Naive thymus-derived CD8-positive, alpha-beta T cell (primary cell): ENCODE results near the gene ZNF254. TPM values are rescaled to one million over a fixed set of nuclear protein-coding genes. Genes with fewer than 3 reads are reported as not detected.
A peak's percentile ranks its signal among the peaks of the same experiment; 100 is the strongest.
"Not testable (repeated sequence)": the region's sequence is repeated elsewhere in the genome, so short reads cannot be mapped to it uniquely, and the experiment has no call there.

Experiments used
- ATAC-seq, 2 donors: fragments of 150-1000 bp; cut with Tn5 transposase in 1 of 2; sonication (Bioruptor Pico), chemical (Tn5 transposase) in 1 of 2; 1 replicate in 1 of 2; 2 replicates in 1 of 2; pipeline ENCODE4 v1.10.0; 2021; ENCODE audit warnings: mild to moderate bottlenecking in 2 of 2, moderate library complexity in 2 of 2
- POLR2A ChIA-PET: fragments of 350-600 bp; sonication (Branson Sonifier 250); formaldehyde crosslinking; loops from one replicate; lab custom pipeline; 2021; ENCODE audit warnings: antibody characterized with exemption; lab: Charles Lee
- DNase-seq, 10 donors: peaks; one replicate each; pipeline versions ENCODE4 v3.0.0 to v3.0.0-alpha.2; 2020 to 2022
- H3K27ac Mint-ChIP-seq, 10 donors: one replicate each; pipeline ENCODE4 v1.8.0; 2020 to 2022; ENCODE audit warnings: mild to moderate bottlenecking in 10 of 10, mixed read lengths in 10 of 10, moderate library complexity in 4 of 10, inconsistent platforms in 1 of 10
- H3K27me3 Mint-ChIP-seq, 5 donors: one replicate each; pipeline ENCODE4 v1.8.0; 2021 to 2022; ENCODE audit warnings: mixed read lengths in 5 of 5
- H3K36me3 Mint-ChIP-seq, 3 donors: one replicate each; pipeline ENCODE4 v1.8.0; 2020 to 2022; ENCODE audit warnings: mixed read lengths in 3 of 3, mild to moderate bottlenecking in 2 of 3, inconsistent platforms in 1 of 3
- H3K4me1 Mint-ChIP-seq, 4 donors: one replicate each; pipeline ENCODE4 v1.8.0; 2021 to 2022; ENCODE audit warnings: mixed read lengths in 4 of 4
- H3K4me3 Mint-ChIP-seq, 10 donors: one replicate each; pipeline ENCODE4 v1.8.0; 2020 to 2022; ENCODE audit warnings: mild to moderate bottlenecking in 10 of 10, mixed read lengths in 10 of 10, moderate library complexity in 6 of 10, inconsistent platforms in 1 of 10
- H3K9me3 Mint-ChIP-seq, 9 donors: one replicate each; pipeline ENCODE4 v1.8.0; 2020 to 2022; ENCODE audit warnings: mixed read lengths in 9 of 9, mild to moderate bottlenecking in 3 of 9, inconsistent platforms in 1 of 9, moderate library complexity in 1 of 9
- polyA plus RNA-seq, 3 donors: library from polyadenylated mRNA; unstranded; fragments of 300-500 nt; fragmentation: Illumina TruSeq; gene quantifications; one replicate each; pipeline ENCODE4 v1.2.3, GENCODE V29; 2021
- total RNA-seq, 8 experiments: library from RNA in 2 of 8; stranded (reverse) in 2 of 8; gene quantifications; one replicate each; pipeline ENCODE4 v1.2.3 and lab custom pipeline; 2021 to 2026

ZNF254 gene
- total and polyA plus RNA-seq, 5 experiments from 2014 or later = 5.0 to 21.3 (median 8.0) TPM

GRCh38 chr19:24074720-24075454, 12.1 kb upstream of the ZNF254 start:
- peaks cover 25 to 56% (median 26%) of the 10 kb centered on the region in 3 donors for H3K36me3 Mint-ChIP-seq
- no peak overlapping the region for H3K4me3 Mint-ChIP-seq
- no peak for DNase-seq
- POLR2A ChIA-PET = no interaction called here
- peaks cover 0 to 9% (median 0%) of the 10 kb centered on the region in 9 donors for H3K9me3 Mint-ChIP-seq
- no peaks in the 10 kb centered on the region for H3K27me3 Mint-ChIP-seq
- ATAC-seq = no peak
- no peak overlapping the region for H3K27ac Mint-ChIP-seq
- H3K4me1 Mint-ChIP-seq = peaks cover 0 to 5% (median 1%) of the 10 kb centered on the region in 4 donors

- peaks cover 25 to 57% (median 26%) of the 10 kb centered on the region in 3 donors for H3K36me3 Mint-ChIP-seq
- H3K27me3 Mint-ChIP-seq, H3K27ac Mint-ChIP-seq, H3K9me3 Mint-ChIP-seq, H3K4me1 Mint-ChIP-seq, H3K4me3 Mint-ChIP-seq, POLR2A ChIA-PET, ATAC-seq, DNase-seq: not testable (repeated sequence)
Measured at GRCh38 chr19:24075530-24075929, 11.5 kb upstream of the ZNF254 start.

GRCh38 chr19:24078680-24079079, 8.3 kb upstream of the ZNF254 start:
- no peak overlapping the region for H3K27ac Mint-ChIP-seq
- H3K9me3 Mint-ChIP-seq = peaks cover 0 to 8% (median 0%) of the 10 kb centered on the region in 9 donors
- no peak for ATAC-seq
- peaks cover 13 to 49% (median 15%) of the 10 kb centered on the region in 3 donors for H3K36me3 Mint-ChIP-seq
- POLR2A ChIA-PET = no interaction called here
- H3K4me1 Mint-ChIP-seq = peaks cover 0 to 5% (median 1%) of the 10 kb centered on the region in 4 donors
- H3K4me3 Mint-ChIP-seq = no peak overlapping the region
- H3K27me3 Mint-ChIP-seq = no peaks in the 10 kb centered on the region
- no peak for DNase-seq

- POLR2A ChIA-PET = no interaction called here
- H3K4me1 Mint-ChIP-seq = peaks cover 0 to 4% (median 1%) of the 10 kb centered on the region in 4 donors
Measured at GRCh38 chr19:24081056-24081455, 5.9 kb upstream of the ZNF254 start.

GRCh38 chr19:24098359-24098758, 11.4 kb downstream of the ZNF254 start:
- no peaks in the 10 kb centered on the region for H3K27me3 Mint-ChIP-seq
- ATAC-seq (no peak), DNase-seq (no peak)
- H3K4me1 Mint-ChIP-seq = peaks cover 1 to 43% (median 24%) of the 10 kb centered on the region in 4 donors
- peaks cover 0 to 81% (median 21%) of the 10 kb centered on the region in 9 donors for H3K9me3 Mint-ChIP-seq
- POLR2A ChIA-PET = no interaction called here
- H3K4me3 Mint-ChIP-seq = peak overlapping the region in 1 of 10 donors; percentile 23
- H3K36me3 Mint-ChIP-seq = peaks cover 41 to 84% (median 73%) of the 10 kb centered on the region in 3 donors
- H3K27ac Mint-ChIP-seq = no peak overlapping the region

More at GRCh38 chr19:24081056-24081455, 5.9 kb upstream of the ZNF254 start:
- Mint-ChIP-seq H3K9me3 (peaks cover 0 to 2% (median 0%) of the 10 kb centered on the region in 9 donors), H3K4me3 (no peak overlapping the region), H3K27ac (peak overlapping the region in 1 of 10 donors; percentile 1), H3K36me3 (peaks cover under 1 to 25% (median 9%) of the 10 kb centered on the region in 3 donors), H3K27me3 (no peaks in the 10 kb centered on the region)
- ATAC-seq = no peak
- DNase-seq = no peak

- POLR2A ChIA-PET = no interaction called here
- peak overlapping the region in 1 of 10 donors; percentile 29 for H3K27ac Mint-ChIP-seq
- H3K9me3 Mint-ChIP-seq = peaks cover 0 to 82% (median 19%) of the 10 kb centered on the region in 9 donors
- peaks cover 1 to 39% (median 18%) of the 10 kb centered on the region in 4 donors for H3K4me1 Mint-ChIP-seq
- H3K4me3 Mint-ChIP-seq = no peak overlapping the region
- H3K36me3 Mint-ChIP-seq = peaks cover 46 to 87% (median 76%) of the 10 kb centered on the region in 3 donors
- no peak for DNase-seq
- H3K27me3 Mint-ChIP-seq = no peaks in the 10 kb centered on the region
- ATAC-seq = no peak
Measured at GRCh38 chr19:24099829-24100228, 12.8 kb downstream of the ZNF254 start.

GRCh38 chr19:24100597-24100996, 13.6 kb downstream of the ZNF254 start:
- H3K4me1 Mint-ChIP-seq = peaks cover 1 to 32% (median 15%) of the 10 kb centered on the region in 4 donors
- DNase-seq, ATAC-seq, H3K27me3 Mint-ChIP-seq, H3K4me3 Mint-ChIP-seq, H3K27ac Mint-ChIP-seq: not testable (repeated sequence)
- POLR2A ChIA-PET = interaction anchor here (0.7 kb wide), 1 partner anchor 878 kb away, joined by 3 read pairs; no protein-coding TSS in a partner anchor
- peaks cover 0 to 81% (median 20%) of the 10 kb centered on the region in 9 donors for H3K9me3 Mint-ChIP-seq
- peaks cover 45 to 87% (median 76%) of the 10 kb centered on the region in 3 donors for H3K36me3 Mint-ChIP-seq

- Mint-ChIP-seq H3K9me3 (peaks cover 0 to 80% (median 20%) of the 10 kb centered on the region in 9 donors), H3K4me3 (peak overlapping the region in 1 of 10 donors; percentile 20), H3K27me3 (no peaks in the 10 kb centered on the region), H3K36me3 (peaks cover 52 to 86% (median 78%) of the 10 kb centered on the region in 3 donors), H3K27ac (no peak overlapping the region), H3K4me1 (peaks cover 1 to 25% (median 12%) of the 10 kb centered on the region in 4 donors)
- no peak for DNase-seq
- no peak for ATAC-seq
- POLR2A ChIA-PET = no interaction called here
Measured at GRCh38 chr19:24101459-24102115, 14.6 kb downstream of the ZNF254 start.

GRCh38 chr19:24127601-24128000, 40.6 kb downstream of the ZNF254 start:
- POLR2A ChIA-PET = no interaction called here
- H3K9me3 Mint-ChIP-seq = peaks cover 15 to 92% (median 37%) of the 10 kb centered on the region in 9 donors
- H3K4me1 Mint-ChIP-seq = no peaks in the 10 kb centered on the region
- ATAC-seq = no peak
- no peak overlapping the region for H3K27ac Mint-ChIP-seq
- H3K4me3 Mint-ChIP-seq = no peak overlapping the region
- DNase-seq = no peak
- H3K36me3 Mint-ChIP-seq = peaks cover 55 to 81% (median 59%) of the 10 kb centered on the region in 3 donors
- H3K27me3 Mint-ChIP-seq = no peaks in the 10 kb centered on the region

GRCh38 chr19:24140099-24140498, 53.1 kb downstream of the ZNF254 start:
- H3K4me1 Mint-ChIP-seq = no peaks in the 10 kb centered on the region
- H3K9me3 Mint-ChIP-seq = peaks cover 12 to 99% (median 54%) of the 10 kb centered on the region in 9 donors
- no peak for DNase-seq
- POLR2A ChIA-PET = no interaction called here
- no peak for ATAC-seq
- H3K4me3 Mint-ChIP-seq = no peak overlapping the region
- H3K27me3 Mint-ChIP-seq = no peaks in the 10 kb centered on the region
- no peak overlapping the region for H3K27ac Mint-ChIP-seq
- H3K36me3 Mint-ChIP-seq = peaks cover 30 to 61% (median 56%) of the 10 kb centered on the region in 3 donors

GRCh38 chr19:24140591-24140990, 53.6 kb downstream of the ZNF254 start:
- Mint-ChIP-seq H3K27me3 (no peaks in the 10 kb centered on the region), H3K9me3 (peaks cover 11 to 99% (median 55%) of the 10 kb centered on the region in 9 donors), H3K27ac (no peak overlapping the region), H3K4me1 (no peaks in the 10 kb centered on the region), H3K4me3 (no peak overlapping the region), H3K36me3 (peaks cover 30 to 61% (median 55%) of the 10 kb centered on the region in 3 donors)
- POLR2A ChIA-PET = no interaction called here
- ATAC-seq = no peak
- no peak for DNase-seq

- H3K27ac Mint-ChIP-seq = no peak overlapping the region
- peaks cover 24 to 57% (median 51%) of the 10 kb centered on the region in 3 donors for H3K36me3 Mint-ChIP-seq
- no peak for DNase-seq
- no peak for ATAC-seq
- no peaks in the 10 kb centered on the region for H3K27me3 Mint-ChIP-seq
- H3K9me3 Mint-ChIP-seq = peaks cover 5 to 99% (median 51%) of the 10 kb centered on the region in 9 donors
- no peak overlapping the region for H3K4me3 Mint-ChIP-seq
- POLR2A ChIA-PET = interaction anchor here (0.6 kb wide), 1 partner anchor 1507 kb away, joined by 4 read pairs; the partner anchor contains the start of gene ZNF492
- H3K4me1 Mint-ChIP-seq = no peaks in the 10 kb centered on the region
Measured at GRCh38 chr19:24141612-24142011, 54.6 kb downstream of the ZNF254 start.
